ENCODE data around the gene TLCD3B. TPM values are rescaled to one million over a fixed set of nuclear protein-coding genes. Genes with fewer than 3 reads are reported as not detected.
A peak's percentile ranks its signal among the peaks of the same experiment; 100 is the strongest.

Gene TLCD3B
- total RNA-seq, 2 experiments from 2014 or later: 1.2 to 2.0 TPM

DNA sequence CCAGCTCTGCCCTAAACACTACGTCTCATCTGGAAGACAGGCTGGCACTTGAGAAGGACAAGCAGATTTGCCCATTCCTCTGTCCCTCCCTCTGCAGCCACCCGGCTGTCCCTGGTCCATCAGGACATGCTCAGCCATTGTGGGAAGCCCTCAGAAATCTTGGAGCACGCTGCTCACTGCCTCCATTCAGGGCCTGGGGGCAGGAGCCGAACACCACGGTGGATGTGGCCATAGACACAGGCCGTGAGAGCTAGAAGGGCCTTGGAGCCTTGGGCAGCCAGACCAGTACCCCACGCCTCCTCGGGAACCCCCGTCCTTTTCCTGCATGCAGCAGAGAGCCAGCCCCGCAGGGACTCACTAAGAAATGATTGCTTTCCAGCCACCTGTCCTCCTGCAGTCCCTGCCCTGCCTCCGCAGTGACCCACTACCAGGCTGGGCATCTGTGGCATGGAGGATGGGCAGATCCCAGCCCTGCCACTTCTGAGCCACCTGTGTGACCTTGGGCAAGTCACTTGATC, 23.6 kb downstream of the TLCD3B start:
- Mint-ChIP-seq H3K4me3 (no peak overlapping the region), H3K36me3 (no peaks in the 10 kb centered on the region), H3K27me3 (peaks cover 27% of the 10 kb centered on the region), H3K4me1 (peaks cover 8% of the 10 kb centered on the region), H3K27ac (no peak overlapping the region), H3K9me3 (no peaks in the 10 kb centered on the region)
- no peak for DNase-seq

- Mint-ChIP-seq H3K36me3 (no peaks in the 10 kb centered on the region), H3K4me3 (no peak overlapping the region), H3K4me1 (peaks cover 6% of the 10 kb centered on the region), H3K27me3 (peaks cover 20% of the 10 kb centered on the region), H3K9me3 (no peaks in the 10 kb centered on the region), H3K27ac (no peak overlapping the region)
- no peak for DNase-seq
These were observed 24.3 kb downstream of the TLCD3B start for GRCh38 chr16:30006659-30007377.

- H3K27ac Mint-ChIP-seq: no peak overlapping the region
- no peaks in the 10 kb centered on the region for H3K36me3 Mint-ChIP-seq
- H3K9me3 Mint-ChIP-seq: no peaks in the 10 kb centered on the region
These were observed 25.0 kb downstream of the TLCD3B start for GRCh38 chr16:30006095-30006473.

GRCh38 chr16:30005341-30006094, 25.6 kb downstream of the TLCD3B start:
- Mint-ChIP-seq H3K4me1 (peaks cover 5% of the 10 kb centered on the region), H3K27ac (no peak overlapping the region), H3K36me3 (no peaks in the 10 kb centered on the region), H3K9me3 (no peaks in the 10 kb centered on the region), H3K27me3 (peaks cover 15% of the 10 kb centered on the region), H3K4me3 (no peak overlapping the region)
- peak; percentile 48 for DNase-seq

More at GRCh38 chr16:30006095-30006473, 25.0 kb downstream of the TLCD3B start:
- Mint-ChIP-seq H3K4me3 (no peak overlapping the region), H3K27me3 (peaks cover 17% of the 10 kb centered on the region), H3K4me1 (peaks cover 6% of the 10 kb centered on the region)
- DNase-seq: no peak

GRCh38 chr16:30004811-30005242, 26.2 kb downstream of the TLCD3B start:
- Mint-ChIP-seq H3K36me3 (no peaks in the 10 kb centered on the region), H3K4me1 (peaks cover 3% of the 10 kb centered on the region), H3K27me3 (peaks cover 9% of the 10 kb centered on the region), H3K9me3 (no peaks in the 10 kb centered on the region), H3K4me3 (no peak overlapping the region), H3K27ac (no peak overlapping the region)
- DNase-seq: no peak

GRCh38 chr16:30004424-30004776, 26.7 kb downstream of the TLCD3B start:
- DNase-seq: no peak
- peaks cover 7% of the 10 kb centered on the region for H3K27me3 Mint-ChIP-seq
- H3K4me1 Mint-ChIP-seq: peaks cover 3% of the 10 kb centered on the region
- no peak overlapping the region for H3K27ac Mint-ChIP-seq
- H3K4me3 Mint-ChIP-seq: no peak overlapping the region
- no peaks in the 10 kb centered on the region for H3K36me3 Mint-ChIP-seq
- no peaks in the 10 kb centered on the region for H3K9me3 Mint-ChIP-seq

GRCh38 chr16:30003670-30004423, 27.2 kb downstream of the TLCD3B start:
- H3K36me3 Mint-ChIP-seq: no peaks in the 10 kb centered on the region
- no peak overlapping the region for H3K4me3 Mint-ChIP-seq
- H3K27ac Mint-ChIP-seq: no peak overlapping the region
- H3K9me3 Mint-ChIP-seq: no peaks in the 10 kb centered on the region
- H3K27me3 Mint-ChIP-seq: peaks cover 3% of the 10 kb centered on the region
- DNase-seq: no peak
- H3K4me1 Mint-ChIP-seq: peaks cover 5% of the 10 kb centered on the region

- DNase-seq: no peak
- Mint-ChIP-seq H3K27me3 (no peaks in the 10 kb centered on the region), H3K9me3 (no peaks in the 10 kb centered on the region), H3K27ac (no peak overlapping the region), H3K4me3 (no peak overlapping the region), H3K36me3 (peaks cover 7% of the 10 kb centered on the region), H3K4me1 (peaks cover 11% of the 10 kb centered on the region)
These were observed 28.3 kb downstream of the TLCD3B start for GRCh38 chr16:30002614-30003346.

DNA sequence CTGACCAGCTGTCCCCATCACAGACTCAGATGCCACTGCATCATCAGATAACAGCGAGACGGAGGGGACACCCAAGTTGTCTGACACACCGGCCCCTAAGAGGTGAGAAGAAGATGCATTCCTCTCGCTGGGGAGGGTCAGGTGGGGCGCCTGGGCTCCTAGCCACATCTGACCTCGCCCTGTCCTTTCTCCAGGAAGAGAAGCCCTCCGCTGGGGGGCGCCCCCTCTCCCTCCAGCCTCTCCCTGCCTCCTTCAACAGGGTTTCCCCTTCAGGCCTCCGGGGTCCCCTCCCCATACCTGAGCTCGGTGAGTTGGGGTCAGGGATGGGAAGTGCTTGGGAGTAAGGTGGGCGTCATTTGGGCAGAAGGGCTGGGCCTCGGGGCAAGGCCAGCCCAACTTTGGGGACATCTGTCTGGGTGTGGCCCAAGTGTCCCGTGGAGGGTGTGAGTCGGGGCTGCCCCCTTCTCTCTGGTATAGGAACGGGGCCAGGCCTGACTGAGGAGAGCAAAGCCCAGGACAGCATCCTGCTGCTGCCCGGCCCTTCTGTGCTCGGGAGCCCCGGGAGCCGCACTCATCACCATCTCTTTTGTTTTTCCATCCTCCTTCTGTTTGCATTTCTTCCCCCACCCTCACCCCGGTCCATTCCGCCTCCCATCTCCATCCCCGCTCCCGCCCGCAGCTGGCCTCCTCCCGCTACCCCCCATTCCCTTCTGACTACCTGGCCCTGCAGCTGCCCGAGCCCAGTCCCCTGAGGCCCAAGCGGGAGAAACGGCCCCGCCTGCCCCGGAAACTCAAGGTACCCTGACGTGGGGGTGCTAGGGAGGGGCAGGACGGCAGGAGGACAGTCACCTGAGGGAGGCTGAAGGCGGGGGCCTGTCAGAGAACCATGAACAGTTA, 30.1 kb downstream of the TLCD3B start:
- peaks cover 17% of the 10 kb centered on the region for H3K4me1 Mint-ChIP-seq
- H3K27me3 Mint-ChIP-seq: no peaks in the 10 kb centered on the region
- no peak for DNase-seq
- H3K4me3 Mint-ChIP-seq: no peak overlapping the region
- no peak overlapping the region for H3K27ac Mint-ChIP-seq
- no peaks in the 10 kb centered on the region for H3K9me3 Mint-ChIP-seq
- peaks cover 21% of the 10 kb centered on the region for H3K36me3 Mint-ChIP-seq

- Mint-ChIP-seq H3K36me3 (peaks cover 27% of the 10 kb centered on the region), H3K4me1 (peaks cover 26% of the 10 kb centered on the region), H3K27me3 (no peaks in the 10 kb centered on the region), H3K27ac (no peak overlapping the region), H3K4me3 (no peak overlapping the region), H3K9me3 (no peaks in the 10 kb centered on the region)
- no peak for DNase-seq
These were observed 31.5 kb downstream of the TLCD3B start for GRCh38 chr16:29999605-30000004.

DNA sequence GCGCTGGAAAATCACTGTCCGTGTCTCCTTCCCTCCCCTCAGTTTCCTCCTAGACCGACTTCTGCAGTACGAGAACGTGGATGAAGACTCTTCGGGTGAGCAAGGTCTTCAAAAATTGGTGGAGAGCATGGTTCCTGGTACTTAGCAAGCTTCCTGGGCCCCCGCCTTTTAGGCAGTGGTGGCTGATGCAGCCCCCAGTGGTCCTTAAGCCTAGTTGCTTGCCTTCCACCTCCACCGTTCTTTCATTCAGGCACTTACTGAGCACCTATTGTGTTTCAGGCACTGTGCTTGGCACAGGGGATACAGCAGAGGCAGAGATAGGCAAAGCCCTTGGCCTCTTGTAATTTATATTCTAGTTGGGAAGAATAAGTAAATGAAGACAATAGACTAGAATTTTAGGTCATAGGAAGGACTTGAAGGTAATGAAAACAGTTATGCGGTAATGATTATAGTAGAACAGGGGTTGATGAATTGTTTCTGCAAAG, 34.3 kb downstream of the TLCD3B start:
- peak overlapping the region; percentile 99 for H3K4me3 Mint-ChIP-seq
- no peaks in the 10 kb centered on the region for H3K9me3 Mint-ChIP-seq
- peak overlapping the region; percentile 99 for H3K27ac Mint-ChIP-seq
- H3K36me3 Mint-ChIP-seq: peaks cover 29% of the 10 kb centered on the region
- DNase-seq: no peak
- H3K27me3 Mint-ChIP-seq: no peaks in the 10 kb centered on the region
- H3K4me1 Mint-ChIP-seq: peaks cover 30% of the 10 kb centered on the region

DNA sequence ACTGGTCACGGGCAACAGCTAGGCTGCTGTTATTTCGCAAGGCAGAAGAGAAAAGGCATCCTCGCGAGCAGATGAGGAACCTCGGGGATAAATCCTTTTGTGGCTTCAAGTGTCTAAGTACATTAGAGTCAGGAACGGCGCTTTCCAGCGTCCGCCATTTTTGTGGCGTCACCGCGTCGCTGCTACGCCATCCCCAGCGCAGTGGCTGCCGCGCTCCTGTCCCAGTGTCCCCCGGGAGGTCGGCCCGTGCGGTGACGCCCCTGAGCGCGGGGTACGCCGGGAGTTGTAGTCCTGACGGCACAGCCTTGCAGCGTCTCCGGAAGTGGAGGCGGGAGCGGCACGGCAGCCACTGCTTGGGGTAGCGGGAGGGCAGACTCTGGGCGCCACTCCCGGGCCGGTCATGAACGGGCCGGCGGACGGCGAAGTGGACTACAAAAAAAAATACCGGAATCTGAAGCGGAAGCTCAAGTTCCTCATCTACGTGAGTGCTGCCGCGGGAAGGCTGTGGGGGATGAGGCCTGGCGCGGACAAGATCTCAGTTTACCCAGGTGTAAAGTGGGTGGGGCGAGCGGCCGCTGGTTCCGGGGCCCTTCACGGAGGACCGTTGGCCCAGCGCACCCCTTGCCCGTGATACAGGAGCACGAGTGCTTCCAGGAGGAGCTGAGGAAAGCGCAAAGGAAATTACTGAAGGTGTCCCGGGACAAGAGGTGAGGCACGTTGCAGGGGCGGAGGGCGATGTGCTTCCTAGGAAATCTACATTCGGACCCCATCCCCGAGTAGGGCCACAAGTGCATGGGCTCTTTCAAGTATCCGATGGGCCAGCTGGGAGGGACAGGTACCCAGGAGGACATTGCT, 34.9 kb downstream of the TLCD3B start, which contains the start of gene INO80E:
Gene INO80E (plus strand): TSS at position 331 of the 855 bp plus-strand sequence. CDS start 70 bp downstream, at position 401.
- H3K4me1 Mint-ChIP-seq: peaks cover 30% of the 10 kb centered on the region

More for the DNA sequence above, 34.9 kb downstream of the TLCD3B start, which contains the start of gene INO80E:
- DNase-seq: peak; percentile 100
- Mint-ChIP-seq H3K27ac (peak within 1 kb of the TSS; percentile 99), H3K4me3 (peak within 1 kb of the TSS; percentile 99), H3K9me3 (no peaks in the 10 kb centered on the region), H3K36me3 (peaks cover 29% of the 10 kb centered on the region), H3K27me3 (no peaks in the 10 kb centered on the region)
